SK-N-MC (cell line): ENCODE measurements around the gene CDKN2AIPNL.

Experiments
- EZH2 ChIP-seq: fragments of 200-600 bp; sonication (generic); IDR thresholded peaks from one replicate; pipeline ENCODE4 v1.6.1; 2017; ENCODE audit warnings: antibody characterized with exemption
- POLR2AphosphoS5 ChIP-seq: IDR thresholded peaks from 2 replicates; pipeline ENCODE4 v1.6.1; 2012; ENCODE audit warnings: mild to moderate bottlenecking, low read depth, low read length, borderline replicate concordance

DNA sequence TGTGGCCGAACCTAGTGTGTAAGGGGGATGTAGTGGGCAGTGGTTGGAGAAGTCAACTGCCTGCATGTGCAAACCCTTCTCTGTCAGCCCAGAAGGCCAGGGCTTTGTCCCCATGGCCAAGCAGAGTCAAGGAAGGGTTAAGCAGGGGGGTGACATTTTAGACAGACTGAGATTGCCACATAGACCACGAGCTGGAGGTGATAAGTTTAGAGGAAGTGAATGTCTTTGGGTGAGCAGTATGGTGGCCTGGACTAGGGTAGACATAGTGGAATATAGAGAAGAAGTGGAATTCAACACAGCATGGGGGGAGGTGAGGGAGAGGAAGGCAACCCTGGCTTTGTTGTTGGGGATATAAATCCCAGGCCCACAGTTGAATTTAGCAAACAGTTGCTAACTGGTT is 38.7 kb upstream of the CDKN2AIPNL start:
- no peak for TF ChIP-seq EZH2
- no peak for TF ChIP-seq POLR2AphosphoS5
